ENCODE results near the gene NELL2.

GRCh38 chr12:44717612-44718011, 158.5 kb downstream of the NELL2 start:
- TF ChIP-seq CTCF (conservative IDR thresholded peaks at IDR 0.05 in 1 of 2, IDR thresholded peaks at IDR 0.05 in 1 of 2; ENCODE audit: low read depth in 1 of 2, low read length in 2 of 2), result no peak
- no peak for TF ChIP-seq EZH2 (IDR thresholded peaks at IDR 0.05; ENCODE audit: low read length, missing control alignments)
